Measurements from ENCODE around the gene SGCD. TPM values are rescaled to one million over a fixed set of nuclear protein-coding genes. Genes with fewer than 3 reads are reported as not detected.
"Not testable (repeated sequence)": the region's sequence is repeated elsewhere in the genome, so short reads cannot be mapped to it uniquely, and the experiment has no call there.

The SGCD gene
- total RNA-seq, 4 donors from 2014 or later = 3.4 to 86.5 (median 8.1) TPM

DNA sequence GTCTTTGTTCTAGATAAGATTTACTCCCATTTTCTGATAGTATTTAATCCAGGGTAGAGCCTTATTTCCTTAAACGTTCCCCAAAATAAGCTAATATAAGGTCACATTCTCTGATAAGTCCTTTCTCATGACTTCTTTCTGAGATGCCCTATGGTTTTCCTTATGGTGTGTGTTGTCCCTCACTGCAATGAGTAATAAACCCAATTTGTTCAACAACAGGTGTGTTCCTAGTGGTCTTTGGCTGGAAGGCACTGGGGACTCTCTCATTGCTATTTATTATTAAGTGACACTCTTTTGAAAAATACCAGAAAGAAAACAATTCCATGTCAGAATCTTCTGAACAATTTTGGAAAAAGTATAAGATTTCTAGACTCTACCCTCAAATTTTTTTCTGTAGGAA lies 266.6 kb downstream of the SGCD start:
- Histone ChIP-seq H3K4me1 (no peaks in the 10 kb centered on the region), H3K27ac (no peak overlapping the region)

DNA sequence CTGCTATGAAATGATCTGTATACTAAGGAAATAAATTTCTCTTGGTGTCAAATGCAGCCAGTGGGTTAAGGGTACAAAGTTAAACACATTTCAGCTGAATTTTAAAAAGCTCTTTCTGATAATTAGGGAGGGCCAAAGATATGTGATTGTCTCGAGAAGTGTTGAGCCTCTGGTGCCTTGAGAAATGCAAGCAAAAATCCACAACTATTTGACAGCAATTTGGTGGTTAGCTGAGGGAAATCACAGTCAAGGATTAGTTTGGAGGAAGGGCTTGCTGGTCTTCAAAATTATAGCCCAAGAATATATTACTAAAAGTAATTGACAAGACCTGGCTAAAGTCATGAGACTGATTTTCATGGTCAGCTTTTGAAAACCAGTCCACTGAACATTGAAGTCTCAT lies 267.4 kb downstream of the SGCD start:
- Histone ChIP-seq H3K27ac (peak overlapping the region in 1 of 2 donors; percentile 72), H3K4me3 (no peak overlapping the region), H3K4me1 (no peaks in the 10 kb centered on the region), H3K27me3 (no peaks in the 10 kb centered on the region), H3K36me3 (no peaks in the 10 kb centered on the region), H3K9me3 (no peaks in the 10 kb centered on the region)
- TF ChIP-seq POLR2A (IDR thresholded peaks at IDR 0.05) (no peak), CTCF (IDR thresholded peaks at IDR 0.05) (no peak)
- DNase-seq = no peak
- intact Hi-C loops (cut with DNase I; ENCODE audit: low total_unique reads) = no loop called here

More for the DNA sequence above, 266.6 kb downstream of the SGCD start:
- intact Hi-C loops (cut with DNase I; ENCODE audit: low total_unique reads) = no loop called here
- TF ChIP-seq CTCF (IDR thresholded peaks at IDR 0.05) = no peak
- no peak for TF ChIP-seq POLR2A (IDR thresholded peaks at IDR 0.05)
- no peaks in the 10 kb centered on the region for H3K36me3 ChIP-seq
- no peaks in the 10 kb centered on the region for H3K27me3 ChIP-seq
- no peak overlapping the region for H3K4me3 ChIP-seq
- H3K9me3 ChIP-seq = no peaks in the 10 kb centered on the region
- DNase-seq = no peak

DNA sequence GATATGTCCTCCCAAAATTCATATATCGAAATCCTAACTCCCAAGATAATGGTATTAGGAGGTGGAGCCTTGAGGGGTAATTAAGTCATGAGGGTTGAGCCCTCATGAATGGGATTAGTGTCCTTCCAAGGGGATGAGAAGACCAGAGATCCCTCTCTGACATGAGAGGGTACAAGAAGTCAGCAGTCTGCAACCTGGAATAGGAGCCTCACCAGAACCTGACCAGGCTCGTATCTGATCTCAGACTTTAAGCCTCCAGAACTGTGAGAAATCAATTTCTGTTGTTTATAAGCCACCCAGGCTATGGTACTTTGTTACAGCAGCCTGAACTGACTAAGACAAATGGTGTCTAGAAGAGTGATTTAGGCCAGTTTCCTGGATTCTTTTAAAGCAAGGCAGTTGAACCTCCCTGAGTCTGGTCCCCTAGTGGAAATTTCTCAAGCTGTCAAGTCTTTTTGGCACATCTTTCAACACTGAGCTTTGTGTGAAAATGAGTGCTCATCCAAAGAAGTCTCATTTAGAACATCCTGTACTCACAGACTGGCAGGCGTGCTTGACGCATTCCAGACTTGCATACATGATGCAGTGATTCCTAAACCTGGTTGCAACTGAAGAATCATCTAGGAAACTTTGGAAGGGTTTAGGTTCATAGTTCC lies 268.3 kb downstream of the SGCD start:
- no peaks in the 10 kb centered on the region for H3K36me3 ChIP-seq
- TF ChIP-seq CTCF (IDR thresholded peaks at IDR 0.05) (peak in 1 of 4 experiments; percentile 6), POLR2A (IDR thresholded peaks at IDR 0.05) (no peak)
- peak; percentile 54 to 62 for DNase-seq
- H3K4me1 ChIP-seq = no peaks in the 10 kb centered on the region
- H3K27me3 ChIP-seq = no peaks in the 10 kb centered on the region
- H3K9me3 ChIP-seq = no peaks in the 10 kb centered on the region
- intact Hi-C loops (cut with DNase I; ENCODE audit: low total_unique reads) = no loop called here
- no peak overlapping the region for H3K4me3 ChIP-seq
- peak overlapping the region in 1 of 2 donors; percentile 72 for H3K27ac ChIP-seq

DNA sequence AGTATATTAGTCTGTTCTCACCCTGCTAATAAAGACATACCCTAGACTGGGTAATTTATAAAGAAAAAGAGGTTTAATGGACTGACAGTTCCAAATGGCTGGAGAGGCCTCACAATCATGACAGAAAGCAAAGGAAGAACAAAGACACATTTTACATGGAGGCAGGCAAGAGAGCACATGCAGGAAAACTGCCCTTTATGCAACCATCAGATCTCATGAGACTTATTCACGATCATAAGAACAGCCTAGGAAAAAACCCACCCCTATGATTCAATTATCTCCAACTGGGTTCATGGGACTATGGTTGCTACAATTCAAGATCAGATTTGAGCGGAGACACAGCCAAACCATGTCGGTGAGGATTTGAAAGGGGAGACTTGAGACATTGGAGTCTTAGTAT lies 270.3 kb downstream of the SGCD start:
- Histone ChIP-seq H3K36me3 (no peaks in the 10 kb centered on the region), H3K4me3 (no peak overlapping the region), H3K27me3 (no peaks in the 10 kb centered on the region), H3K4me1 (no peaks in the 10 kb centered on the region), H3K27ac (no peak overlapping the region), H3K9me3 (peaks cover 0 to 8% of the 10 kb centered on the region in 2 donors)
- intact Hi-C loops (cut with DNase I; ENCODE audit: low total_unique reads) = no loop called here
- DNase-seq = no peak
- TF ChIP-seq CTCF (IDR thresholded peaks at IDR 0.05) = no peak
- TF ChIP-seq POLR2A (IDR thresholded peaks at IDR 0.05) = no peak

DNA sequence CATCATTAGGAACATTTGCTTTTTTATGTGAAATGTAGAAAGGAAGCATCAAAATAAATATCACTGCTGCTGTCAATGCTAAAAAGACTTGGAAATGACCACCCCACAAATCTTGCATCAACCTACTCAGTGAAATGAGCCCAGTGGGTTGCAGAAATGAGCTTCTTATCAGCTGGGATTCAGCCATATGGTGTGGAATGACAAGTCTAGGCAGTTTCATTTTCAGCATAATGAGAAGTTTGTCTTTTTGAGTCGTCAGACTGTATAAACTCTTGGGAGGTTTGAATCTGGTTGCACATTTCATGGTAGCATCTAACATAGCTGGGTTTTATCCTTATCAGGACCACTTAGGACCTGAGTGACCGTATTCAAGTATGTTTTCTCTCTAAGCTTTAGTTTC lies 272.0 kb downstream of the SGCD start:
- no peak for DNase-seq
- Histone ChIP-seq H3K36me3 (no peaks in the 10 kb centered on the region), H3K9me3 (peaks cover 0 to 17% of the 10 kb centered on the region in 2 donors), H3K4me1 (no peaks in the 10 kb centered on the region), H3K4me3 (no peak overlapping the region), H3K27me3 (no peaks in the 10 kb centered on the region), H3K27ac (no peak overlapping the region)
- intact Hi-C loops (cut with DNase I; ENCODE audit: low total_unique reads) = no loop called here
- TF ChIP-seq POLR2A (IDR thresholded peaks at IDR 0.05) (no peak), CTCF (IDR thresholded peaks at IDR 0.05) (no peak)

DNA sequence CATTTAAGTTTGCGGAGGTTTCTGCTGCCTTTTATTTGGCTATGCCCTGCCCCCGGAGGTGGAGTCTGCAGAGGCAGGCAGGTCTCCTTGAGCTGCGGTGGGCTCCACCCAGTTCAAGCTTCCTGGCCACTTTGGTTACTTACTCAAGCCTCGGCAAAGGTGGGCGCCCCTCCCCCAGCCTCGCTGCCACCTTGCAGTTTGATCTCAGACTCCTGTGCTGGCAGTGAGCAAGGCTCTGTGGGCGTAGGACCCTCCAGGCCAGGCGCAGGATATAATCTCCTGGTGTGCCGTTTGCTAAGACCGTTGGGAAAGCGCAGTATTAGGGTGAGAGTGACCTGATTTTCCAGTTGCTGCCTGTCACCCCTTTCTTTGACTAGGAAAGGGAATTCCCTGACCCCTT lies 283.6 kb downstream of the SGCD start:
- H3K36me3 ChIP-seq; intact Hi-C loops (cut with DNase I; ENCODE audit: low total_unique reads); H3K27me3 ChIP-seq; H3K4me3 ChIP-seq; H3K4me1 ChIP-seq; DNase-seq; H3K27ac ChIP-seq: not testable (repeated sequence)
- peaks cover 0 to 11% of the 10 kb centered on the region in 2 donors for H3K9me3 ChIP-seq

Measured in uterus (tissue), 4 donors.